GM21390 (cell line): Measurements from ENCODE around the gene IER3.

ENCODE experiments used
- ATAC-seq: cut with Tn5 transposase; IDR thresholded peaks from one replicate; pipeline ENCODE4 v1.9.1; 2021; ENCODE audit not compliant: unreplicated experiment

Gene IER3

GRCh38 chr6:30744054-30744805, at the start of gene IER3:
TSS of gene IER3 (minus strand) at chr6:30744547. CDS start at chr6:30744518, 29 bp downstream.
- ATAC-seq: no peak

- no peak for ATAC-seq
These were observed 49.3 kb upstream of the IER3 start for GRCh38 chr6:30793521-30794194.

GRCh38 chr6:30792786-30793185, 48.4 kb upstream of the IER3 start:
- no peak for ATAC-seq

- ATAC-seq: no peak
These were observed 46.5 kb upstream of the IER3 start for GRCh38 chr6:30790724-30791383.

- ATAC-seq: no peak
These were observed 45.3 kb upstream of the IER3 start for GRCh38 chr6:30789606-30790005.

GRCh38 chr6:30787954-30788353, 43.6 kb upstream of the IER3 start:
- ATAC-seq: no peak

GRCh38 chr6:30782425-30783014, 38.2 kb upstream of the IER3 start:
- no peak for ATAC-seq

- no peak for ATAC-seq
These were observed 37.5 kb upstream of the IER3 start for GRCh38 chr6:30781743-30782424.

- ATAC-seq: no peak
These were observed 37.0 kb upstream of the IER3 start for GRCh38 chr6:30781395-30781742.

GRCh38 chr6:30780642-30780920, 36.2 kb upstream of the IER3 start:
- ATAC-seq: no peak

GRCh38 chr6:30779850-30780641, 35.7 kb upstream of the IER3 start:
- no peak for ATAC-seq

GRCh38 chr6:30778001-30778635, 33.8 kb upstream of the IER3 start:
- ATAC-seq: no peak

- no peak for ATAC-seq
These were observed 32.8 kb upstream of the IER3 start for GRCh38 chr6:30777155-30777485.

- no peak for ATAC-seq
These were observed 32.2 kb upstream of the IER3 start for GRCh38 chr6:30776390-30777154.

- ATAC-seq: no peak
These were observed 30.8 kb upstream of the IER3 start for GRCh38 chr6:30775104-30775503.

GRCh38 chr6:30774701-30775100, 30.4 kb upstream of the IER3 start:
- no peak for ATAC-seq

- ATAC-seq: no peak
These were observed 26.2 kb upstream of the IER3 start for GRCh38 chr6:30770592-30770991.

- no peak for ATAC-seq
These were observed 25.6 kb upstream of the IER3 start for GRCh38 chr6:30769853-30770524.
